Stimulated activated CD8-positive, alpha-beta memory T cell treated with anti-CD3 and anti-CD28 coated beads, Interleukin-7, amount 100 ng/mL, for 1 hour (primary cell): ENCODE data around the gene FAM168A.
"Not testable (repeated sequence)": the region's sequence is repeated elsewhere in the genome, so short reads cannot be mapped to it uniquely, and the experiment has no call there.

ENCODE experiments used
- DNase-seq, 2 donors: peaks; one replicate each; pipeline ENCODE4 v3.0.0-alpha.2; 2020; ENCODE audit warnings: low read depth in 2 of 2

The FAM168A gene

DNA sequence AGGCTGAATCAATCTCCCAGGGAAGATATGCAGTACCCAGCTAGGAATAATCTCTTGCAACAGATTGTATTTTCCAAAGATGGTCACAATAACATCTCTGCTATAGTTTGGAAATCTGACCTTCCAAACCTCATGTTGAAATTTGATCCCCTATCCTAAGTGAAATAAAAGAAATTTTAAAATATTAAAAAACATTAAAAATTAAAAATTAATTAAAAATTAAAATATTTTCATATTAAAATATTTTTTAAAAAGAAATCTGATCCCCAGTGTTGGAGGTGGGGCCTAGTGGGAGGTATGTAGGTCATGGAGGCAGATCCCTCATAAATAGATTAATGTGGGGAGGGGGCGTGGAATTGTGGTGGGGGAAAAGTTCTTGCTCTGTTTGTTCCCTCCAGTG is 79.7 kb downstream of the FAM168A start:
- DNase-seq: no peak

DNA sequence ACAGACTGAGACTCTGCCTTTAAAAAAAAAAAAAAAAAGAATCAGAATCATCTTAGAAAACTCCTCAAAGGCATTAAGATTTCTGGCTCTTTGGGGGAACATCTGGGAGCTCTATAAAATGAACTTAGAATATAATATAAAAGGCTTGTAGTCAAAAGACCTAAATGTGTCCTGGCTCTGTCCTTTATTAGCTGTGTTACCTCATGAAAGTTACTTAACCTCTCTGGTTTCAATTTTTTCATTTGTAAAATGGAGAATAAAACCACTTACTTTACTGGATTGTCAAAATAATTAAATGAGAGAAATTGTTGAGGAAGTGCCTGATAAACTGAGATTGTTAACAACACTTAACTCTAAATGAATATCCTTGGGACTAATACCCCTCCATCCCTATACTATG is 81.8 kb downstream of the FAM168A start:
- no peak for DNase-seq

DNA sequence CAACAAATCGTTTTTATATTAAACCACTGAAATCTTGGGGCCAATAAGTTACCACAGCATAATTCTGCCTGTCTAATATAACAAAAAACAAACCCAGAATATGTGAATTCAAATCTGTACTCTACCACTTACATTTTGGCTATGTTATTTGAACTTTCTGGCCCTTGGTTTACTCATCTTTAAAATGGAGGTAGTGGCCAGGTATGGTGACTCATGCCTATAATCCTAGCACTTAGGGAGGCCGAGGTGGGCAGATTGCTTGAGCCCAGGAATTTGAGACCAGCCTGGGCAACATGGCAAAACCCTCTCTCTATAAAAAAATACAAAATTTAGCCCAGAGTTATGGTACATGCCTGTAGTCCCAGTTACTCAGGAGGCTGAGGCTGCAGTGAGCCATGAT is 84.2 kb downstream of the FAM168A start:
- DNase-seq: no peak

DNA sequence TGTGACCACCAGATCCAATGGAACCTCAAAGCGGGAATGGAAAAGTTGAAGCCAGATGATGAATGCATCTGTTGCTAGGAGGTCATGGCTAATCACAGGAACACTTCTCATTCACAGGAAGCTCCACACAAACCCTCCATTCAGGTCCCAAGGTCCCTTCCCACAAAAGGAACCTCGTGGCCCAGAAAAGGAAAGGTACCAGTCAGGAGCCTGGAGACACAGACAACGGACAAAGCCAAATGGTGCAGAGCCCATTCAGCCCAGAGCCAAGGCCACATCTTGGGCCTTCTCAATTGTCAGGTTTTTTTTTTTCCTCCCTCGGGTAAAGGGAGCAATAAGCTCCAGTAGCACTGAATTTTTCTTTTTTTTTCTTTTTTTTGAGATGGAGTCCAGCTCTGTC is 87.0 kb downstream of the FAM168A start:
- no peak for DNase-seq

DNA sequence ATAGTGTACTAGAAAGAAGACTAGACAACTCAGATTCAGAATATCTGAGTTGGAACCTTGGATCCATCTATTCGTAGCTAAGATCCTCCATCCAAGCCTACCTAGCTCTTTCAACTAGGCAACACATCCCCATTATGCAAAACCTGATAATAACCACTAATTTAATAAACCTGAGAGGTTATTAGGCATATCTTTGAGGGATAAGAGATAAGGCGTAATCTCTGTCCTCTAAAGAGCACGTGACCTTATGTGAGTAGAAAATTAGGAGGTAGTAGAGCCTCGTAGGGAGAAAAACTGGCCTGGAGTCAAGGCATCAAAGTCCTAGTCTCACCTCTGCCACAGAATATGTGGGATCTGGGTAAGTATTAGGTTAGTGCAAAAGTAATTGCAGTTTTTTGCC is 87.8 kb downstream of the FAM168A start:
- DNase-seq: no peak

DNA sequence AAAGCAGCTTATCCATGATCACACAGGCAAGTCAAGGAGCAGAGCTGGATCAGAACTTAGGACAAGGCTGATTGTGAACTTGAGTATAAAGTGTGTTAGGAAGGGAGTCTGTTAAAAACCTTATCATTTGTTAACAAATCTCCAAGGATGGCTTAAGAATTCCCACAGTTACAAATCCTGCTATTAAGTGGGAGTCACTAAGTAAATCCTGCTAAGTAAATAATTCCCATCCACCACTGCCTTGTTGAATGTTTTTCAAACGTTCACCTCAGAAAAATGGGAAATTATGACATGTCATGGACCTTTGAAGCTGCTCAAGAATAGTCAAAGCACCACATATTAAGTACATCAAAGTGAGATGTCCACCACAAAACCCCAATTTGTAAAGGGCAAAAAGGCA is 88.7 kb downstream of the FAM168A start:
- no peak for DNase-seq

DNA sequence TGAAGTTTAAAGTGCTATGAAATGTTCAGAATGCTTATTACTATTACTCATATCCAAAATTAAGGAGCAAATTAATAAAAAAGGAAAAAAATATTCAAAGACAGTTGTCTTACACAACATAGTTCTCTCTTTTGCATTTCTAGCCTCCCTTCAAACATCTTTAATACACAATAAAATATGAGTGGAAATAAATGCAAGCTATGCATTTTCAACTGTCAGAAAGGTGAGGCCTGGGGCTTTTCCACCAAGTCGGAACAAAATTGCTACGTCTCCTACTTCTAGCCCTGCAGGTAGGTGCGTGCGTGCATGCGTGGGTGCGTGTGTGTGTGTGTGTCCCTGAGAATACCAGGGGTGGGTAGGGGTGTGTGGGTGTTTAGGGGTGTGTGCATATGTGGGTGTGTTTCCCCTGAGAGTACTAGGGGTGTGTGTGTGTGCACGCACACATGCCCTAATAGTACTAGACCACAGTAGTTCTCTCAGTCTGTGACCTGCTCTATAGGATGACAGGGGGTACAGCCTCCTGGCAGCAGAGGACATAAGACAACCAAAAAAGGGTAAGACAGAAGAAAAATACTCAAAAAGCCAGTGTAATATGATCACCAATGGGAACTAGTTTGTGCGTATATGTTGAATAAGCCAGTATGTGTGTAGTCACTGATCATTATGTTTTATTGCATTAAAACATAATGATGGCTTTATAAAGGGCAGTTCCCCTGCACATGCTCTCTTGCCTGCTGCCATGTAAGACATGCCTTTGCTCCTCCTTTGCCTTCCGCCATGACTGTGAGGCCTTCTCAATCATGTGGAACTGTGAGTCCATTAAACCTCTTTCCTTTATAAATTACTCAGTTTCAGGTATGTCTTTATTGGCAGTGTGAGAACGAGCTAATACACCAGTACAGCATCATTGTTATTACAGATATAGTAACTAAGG is 89.4 kb downstream of the FAM168A start:
- no peak for DNase-seq

DNA sequence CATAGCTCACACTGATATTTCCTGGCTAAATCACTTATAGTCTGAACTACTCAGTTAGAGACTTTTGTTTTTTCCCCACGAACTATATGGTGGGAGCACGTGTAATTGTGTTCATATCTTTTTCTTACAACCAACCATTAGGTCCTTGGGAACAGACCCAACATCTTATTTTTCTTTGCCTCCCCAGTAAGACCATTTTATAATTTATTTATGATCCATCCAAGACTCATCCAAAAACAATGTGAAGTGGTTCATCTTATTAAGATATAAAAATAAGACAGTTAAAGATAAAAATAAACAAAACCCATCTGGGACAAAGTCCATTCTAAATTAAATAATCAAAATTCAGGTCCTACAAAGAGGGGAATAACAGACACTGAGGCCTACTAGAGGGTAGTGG is 90.8 kb downstream of the FAM168A start:
- DNase-seq: no peak

DNA sequence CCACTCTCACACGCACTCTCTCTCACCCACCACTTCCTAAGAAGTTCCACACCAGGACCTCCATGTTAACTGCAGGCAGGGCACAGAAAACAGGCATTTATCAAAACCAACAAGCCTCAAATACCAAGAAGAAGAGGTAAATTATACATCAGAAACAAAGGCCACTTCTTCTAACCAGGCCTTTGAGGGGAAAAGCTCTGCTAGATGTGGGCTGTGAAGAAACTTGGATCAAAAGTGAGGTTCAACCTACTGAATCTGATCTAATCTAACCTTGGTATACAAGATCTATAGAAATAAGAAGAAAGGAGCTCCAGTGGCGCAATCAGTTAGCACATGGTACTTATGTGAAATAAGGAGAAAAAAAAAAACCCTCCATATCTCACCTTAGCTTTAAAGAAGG is 91.9 kb downstream of the FAM168A start:
- DNase-seq: no peak

DNA sequence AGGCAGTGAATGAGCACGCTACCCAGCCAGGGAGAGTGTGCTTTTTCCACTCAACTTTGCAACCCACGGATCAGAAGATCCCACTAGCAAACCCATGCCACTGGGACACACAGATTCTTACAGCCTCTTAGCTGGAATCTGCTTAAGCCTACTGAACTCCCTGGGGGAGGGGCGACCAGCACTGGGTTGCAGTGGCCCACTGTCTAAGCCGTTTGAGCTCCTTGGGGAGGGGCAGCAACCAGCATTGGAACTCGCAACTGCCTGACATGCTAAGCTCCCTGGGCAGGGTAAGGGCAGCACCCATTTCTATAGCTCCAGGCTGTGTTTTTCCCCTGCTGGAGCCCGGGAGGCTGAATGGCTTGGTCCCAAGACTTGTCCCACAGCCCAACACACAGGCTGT is 99.6 kb downstream of the FAM168A start:
- DNase-seq: no peak

DNA sequence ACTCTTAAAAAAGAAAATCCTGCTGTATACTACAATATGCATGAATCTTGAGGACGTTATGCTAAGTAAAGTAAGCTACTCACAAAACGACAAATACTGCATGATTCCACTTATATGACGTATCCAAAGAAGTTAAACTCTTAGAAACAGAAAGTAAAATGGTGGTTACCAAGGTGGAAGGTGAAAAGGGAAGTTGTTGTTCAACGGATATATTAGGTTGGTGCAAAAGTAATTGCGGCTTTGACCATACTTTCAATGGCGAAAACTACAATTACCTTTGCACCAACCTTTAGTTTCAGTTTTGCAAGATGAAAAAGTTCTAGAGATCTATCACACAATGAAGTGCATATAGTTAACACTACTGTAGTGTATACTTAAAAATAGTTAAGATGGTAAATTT is 101.8 kb downstream of the FAM168A start:
- DNase-seq: no peak

DNA sequence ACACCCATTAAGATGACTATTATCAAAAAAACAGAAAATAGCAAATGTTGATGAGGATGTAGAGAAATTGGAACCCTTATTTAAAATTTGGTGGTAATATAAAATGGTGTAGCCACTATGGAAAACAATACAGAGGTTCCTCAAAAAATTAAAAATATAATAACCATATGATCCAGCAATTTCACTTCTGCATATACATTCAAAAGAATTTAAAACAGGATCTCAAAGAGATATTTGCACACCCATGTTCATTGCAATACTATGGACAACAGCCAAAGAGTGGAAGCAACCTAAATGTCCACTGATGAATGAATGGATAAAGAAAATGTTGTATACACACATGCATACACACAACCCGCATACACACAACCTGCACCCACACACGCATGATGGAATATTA is 102.2 kb downstream of the FAM168A start:
- DNase-seq: no peak

DNA sequence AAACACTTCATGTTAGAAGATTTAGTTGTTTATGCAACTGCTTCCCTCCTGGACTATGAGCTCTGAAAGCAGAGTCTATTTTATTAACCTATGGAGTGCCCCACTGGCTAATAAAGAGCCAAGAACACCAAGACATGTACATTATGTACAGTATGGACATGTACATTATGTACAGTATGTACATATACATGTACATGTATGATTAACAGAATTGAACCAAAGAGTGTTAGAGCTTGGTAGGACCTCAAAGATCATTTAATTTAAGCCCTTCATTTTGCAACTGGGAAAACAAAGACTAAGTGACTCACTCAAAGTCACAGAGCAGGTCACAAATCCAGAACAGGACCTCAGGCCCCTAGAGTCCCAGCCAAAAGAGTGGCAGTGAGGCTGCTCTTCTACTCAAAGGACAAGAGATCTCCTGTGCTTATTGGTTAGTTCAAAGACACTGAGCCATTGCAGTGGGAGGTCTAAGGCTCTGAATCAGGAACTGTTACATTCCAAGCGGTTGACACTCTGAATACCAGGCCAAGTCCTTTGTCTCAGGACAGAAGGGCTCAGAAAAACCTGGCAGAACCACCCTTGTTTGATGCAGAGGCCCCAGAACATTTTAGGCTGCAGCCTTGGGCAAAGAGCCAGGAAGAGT is 103.8 kb downstream of the FAM168A start:
- no peak for DNase-seq

DNA sequence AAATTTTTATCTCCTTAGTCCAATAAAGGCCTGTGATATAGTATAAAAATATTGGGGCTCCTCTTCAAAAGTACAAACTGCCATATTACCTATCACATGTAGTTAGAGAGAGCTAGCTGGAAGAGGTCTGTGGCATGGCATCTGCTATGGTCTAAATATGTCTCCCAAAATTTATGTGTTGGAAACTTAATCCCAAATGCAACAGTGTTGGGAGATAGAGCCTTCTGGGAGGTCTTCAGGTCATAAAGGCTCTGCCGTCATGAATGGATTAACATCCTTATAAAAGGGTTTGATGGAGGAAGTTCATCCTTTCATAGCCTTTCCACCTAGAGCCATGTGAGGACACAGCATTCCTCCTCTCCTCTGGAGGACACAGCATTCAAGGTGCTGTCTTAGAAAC is 116.3 kb downstream of the FAM168A start:
- DNase-seq: no peak

DNA sequence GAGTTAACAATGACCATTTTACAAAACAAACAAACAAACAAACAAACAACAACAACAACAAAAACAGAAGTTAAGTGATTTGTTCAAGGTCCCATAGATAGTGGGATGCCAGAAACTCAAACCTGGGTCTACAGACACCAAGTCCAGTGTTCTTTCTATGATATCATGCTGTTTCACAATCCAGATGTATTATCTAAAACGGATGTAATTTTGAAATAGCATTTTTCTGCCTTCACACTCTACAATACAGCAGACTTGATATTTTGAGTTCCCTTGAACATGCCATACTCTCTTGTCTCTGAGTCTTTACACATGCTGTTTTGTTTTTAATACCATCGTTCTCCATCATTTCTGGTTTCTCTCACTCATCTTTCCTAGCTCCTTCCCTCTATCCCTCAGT is 117.2 kb downstream of the FAM168A start:
- DNase-seq: no peak

DNA sequence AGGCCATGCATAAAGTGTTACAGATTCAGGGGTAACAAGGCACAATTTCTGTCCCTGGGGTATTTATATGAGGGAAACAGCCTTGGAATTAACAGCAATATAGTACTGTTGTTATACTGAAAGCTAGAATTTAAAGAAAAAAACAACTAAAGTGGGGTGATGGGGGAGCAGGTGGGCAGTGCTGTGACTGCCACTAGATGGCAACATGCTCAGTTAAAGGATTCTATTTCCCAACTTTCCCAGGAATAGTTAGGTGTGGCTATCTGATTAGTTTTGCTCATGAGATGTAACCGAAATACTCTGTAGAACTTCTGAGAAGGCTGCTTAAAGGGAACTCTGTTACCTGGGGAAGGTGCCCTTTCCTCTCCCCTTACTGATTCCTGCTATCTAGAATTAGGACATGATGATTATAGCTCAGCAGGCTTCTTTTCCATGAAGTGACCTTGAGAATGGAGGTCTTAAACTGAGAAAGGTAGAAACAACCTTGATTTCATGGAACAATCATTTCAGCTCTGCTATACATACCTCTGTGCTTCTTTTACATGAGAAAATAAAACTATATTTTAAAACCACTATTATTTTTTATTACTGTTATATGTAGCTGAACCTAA is 119.1 kb downstream of the FAM168A start:
- no peak for DNase-seq

DNA sequence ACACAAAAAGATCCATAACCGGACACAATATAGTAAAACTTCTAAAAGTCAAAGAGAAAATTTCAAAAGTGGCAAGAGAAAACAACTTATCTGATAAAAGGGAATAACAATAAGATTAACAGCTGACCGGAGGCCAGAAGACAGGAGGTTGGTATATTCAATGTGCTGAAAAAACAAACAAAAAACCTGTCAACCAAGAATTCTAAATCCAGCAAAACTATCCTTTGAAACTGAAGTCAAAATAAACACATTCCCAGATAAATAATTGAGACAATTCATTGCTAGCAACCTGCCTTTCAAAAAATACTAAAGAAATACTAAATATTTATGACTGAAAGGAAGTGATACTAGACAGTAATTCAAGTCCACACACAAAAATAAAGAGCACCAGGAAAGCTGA is 120.4 kb downstream of the FAM168A start:
- no peak for DNase-seq

DNA sequence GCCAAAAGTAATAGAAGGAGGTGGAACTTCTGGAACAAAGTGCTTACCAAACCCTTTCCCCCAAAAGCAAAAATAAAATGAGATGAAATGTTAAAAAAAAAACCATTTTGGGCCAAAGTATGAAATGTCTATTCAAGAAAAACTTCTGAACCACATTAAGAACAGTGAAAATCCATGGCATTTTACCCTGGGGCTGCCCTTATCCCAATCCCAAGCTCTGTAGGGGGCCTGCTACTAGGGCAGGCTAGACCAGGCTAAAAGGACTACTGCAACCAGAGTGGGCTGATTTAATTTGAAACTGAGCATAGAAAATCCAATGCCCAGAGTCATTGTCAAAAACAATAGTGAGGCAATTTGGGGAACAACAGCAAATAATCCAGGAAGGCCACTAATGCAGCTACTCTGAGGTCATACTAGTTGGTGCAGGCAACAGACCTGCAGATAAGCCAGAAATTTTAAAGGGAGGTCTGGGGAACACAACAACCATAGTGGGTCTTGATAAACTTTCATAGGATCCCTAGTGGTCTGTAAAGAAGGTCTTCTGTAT is 122.3 kb downstream of the FAM168A start:
- DNase-seq: no peak

DNA sequence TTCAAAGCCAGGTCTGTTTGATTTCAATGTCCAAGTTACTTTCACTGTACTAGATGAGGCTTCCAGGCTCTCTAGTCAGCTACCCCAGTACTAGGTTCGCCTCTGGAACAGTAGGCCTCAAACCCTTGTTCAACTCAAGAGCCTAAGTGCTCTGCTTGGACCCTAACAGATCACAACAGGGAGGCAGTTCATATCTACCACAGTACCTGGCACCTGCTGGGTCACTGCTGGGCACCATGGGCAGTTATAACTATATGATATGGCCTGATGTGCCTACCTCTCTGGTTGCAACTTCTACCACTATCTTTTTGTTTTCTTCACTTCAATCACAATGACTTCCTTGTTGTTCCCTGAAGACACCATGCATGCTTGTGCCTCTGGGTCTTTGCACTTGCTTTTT is 124.7 kb downstream of the FAM168A start:
- DNase-seq: no peak

DNA sequence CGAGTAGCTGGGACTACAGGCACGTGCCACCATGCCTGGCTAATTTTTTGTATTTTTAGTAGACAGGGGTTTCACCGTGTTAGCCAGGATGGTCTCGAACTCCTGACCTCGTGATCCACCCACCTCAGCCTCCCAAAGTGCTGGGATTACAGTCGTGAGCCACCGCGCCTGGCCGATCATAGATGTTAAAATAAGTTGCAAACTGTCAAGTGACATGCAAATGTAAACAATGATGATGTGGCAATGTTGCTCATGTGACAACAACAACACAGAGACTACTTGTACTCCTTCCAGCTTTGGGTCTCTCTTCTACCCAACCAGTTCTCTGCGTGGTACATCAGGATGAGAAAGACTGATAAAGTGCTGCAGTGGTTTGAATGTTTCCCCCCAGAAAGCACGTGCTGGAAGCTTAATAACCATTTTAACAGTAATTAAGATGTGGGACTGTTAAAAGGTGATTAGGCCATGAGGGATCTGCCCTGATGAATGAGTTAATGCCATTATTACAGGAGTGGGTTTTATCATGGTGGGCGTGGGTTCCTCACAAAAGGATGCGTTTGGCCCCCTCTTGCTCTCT is 127.8 kb downstream of the FAM168A start:
- not testable (repeated sequence) for DNase-seq

DNA sequence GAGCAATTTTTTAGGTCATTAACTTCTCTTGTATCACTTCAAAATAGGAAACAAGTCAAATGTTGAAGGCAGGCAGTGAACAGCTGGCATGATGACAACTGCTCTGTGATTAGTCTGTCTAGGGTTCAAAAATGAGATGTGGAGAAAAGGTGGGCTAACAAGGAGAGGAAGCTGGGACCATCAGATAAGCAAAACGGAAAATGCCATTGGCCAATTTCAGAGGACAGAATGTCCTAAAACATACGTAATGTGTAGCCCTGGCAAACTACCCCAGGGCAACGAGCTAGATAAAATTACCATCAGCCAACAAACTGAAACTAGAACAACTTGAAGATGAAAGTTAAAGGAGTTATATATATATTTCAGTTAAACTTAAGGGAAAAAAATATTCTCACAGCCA is 128.5 kb downstream of the FAM168A start:
- DNase-seq: no peak

DNA sequence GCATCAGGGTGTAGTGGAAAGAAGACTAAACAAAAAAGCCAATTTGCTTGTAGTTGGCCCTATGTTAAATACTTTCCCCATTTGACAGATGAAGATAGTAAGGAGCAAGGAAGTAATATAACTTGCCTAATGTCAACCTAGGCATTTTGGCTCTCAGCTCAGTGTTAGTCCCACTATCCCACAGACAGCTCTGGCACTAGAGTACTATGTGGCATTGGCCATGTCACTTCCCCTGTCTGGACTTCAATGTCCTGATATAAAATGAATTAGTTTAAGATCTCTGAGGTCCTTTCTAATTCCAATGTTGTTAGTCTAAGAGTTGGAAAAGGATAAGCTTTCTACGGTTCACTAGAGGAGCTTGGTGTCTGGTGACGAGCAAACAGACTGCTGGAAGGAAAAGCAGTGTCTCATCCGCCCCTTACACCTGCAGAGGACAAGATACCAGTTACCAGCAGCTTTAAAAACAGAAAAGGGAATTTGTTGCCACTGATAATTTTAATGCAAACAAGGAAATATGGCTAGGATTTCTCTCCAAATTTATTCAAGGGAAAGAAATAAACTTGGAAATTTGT is 129.2 kb downstream of the FAM168A start:
- DNase-seq: no peak
